Thyroid gland (tissue), 4 donors: Measurements from ENCODE around the gene CENPE.
"Not testable (repeated sequence)": the region's sequence is repeated elsewhere in the genome, so short reads cannot be mapped to it uniquely, and the experiment has no call there.

Experiments used
- CTCF ChIP-seq, 6 experiments: fragments of 200-600 bp in 3 of 6; fragments of 450-650 bp in 3 of 6; sonication (generic) in 3 of 6; IDR thresholded peaks; one replicate each; pipeline ENCODE4 v1.5.1; 2016 to 2019; ENCODE audit warnings: antibody characterized with exemption in 6 of 6, mild to moderate bottlenecking in 2 of 6, inconsistent platforms in 1 of 6, moderate library complexity in 1 of 6
- POLR2A ChIP-seq, 2 donors: fragments of 450-650 bp; IDR thresholded peaks; one replicate each; pipeline ENCODE4 v1.6.1; 2017; ENCODE audit warnings: antibody characterized with exemption in 2 of 2, mild to moderate bottlenecking in 2 of 2, moderate library complexity in 1 of 2

- not testable (repeated sequence) for TF ChIP-seq CTCF, POLR2A (IDR thresholded peaks at IDR 0.05)
Observed at GRCh38 chr4:103230938-103231337, 32.8 kb upstream of the CENPE start.
